ENCODE measurements around the gene ARFGEF2. TPM values are rescaled to one million over a fixed set of nuclear protein-coding genes. Genes with fewer than 3 reads are reported as not detected.

The ARFGEF2 gene
- total RNA-seq, 1 experiment from 2014 or later = 22.2 TPM

GRCh38 chr20:48880981-48881657 lies 40.4 kb upstream of the ARFGEF2 start:
- BruUV-seq (replicated peaks) = no TSS peak
- H3K9me2 ChIP-seq (ENCODE audit: insufficient read depth) = no peaks in the 10 kb centered on the region
- no peak for TF ChIP-seq REST (IDR thresholded peaks at IDR 0.05; ENCODE audit: low read depth)
- TF ChIP-seq YY1 (IDR thresholded peaks at IDR 0.05; ENCODE audit: extremely low read depth, insufficient replicate concordance, low read depth, low read length) = no peak
- no peak for TF ChIP-seq POLR2AphosphoS5 (IDR thresholded peaks at IDR 0.05; ENCODE audit: low read depth, low read length)
- no peak for TF ChIP-seq CEBPB (IDR thresholded peaks at IDR 0.05; ENCODE audit: low read depth)
- no peak for TF ChIP-seq ELF1 (IDR thresholded peaks at IDR 0.05; ENCODE audit: borderline replicate concordance, low read depth)
- TF ChIP-seq ZBTB33 (IDR thresholded peaks at IDR 0.05; ENCODE audit: extremely low read depth, insufficient replicate concordance, low read length) = no peak
- no peak for TF ChIP-seq FOSL1 (IDR thresholded peaks at IDR 0.05; ENCODE audit: low read depth)
- no peak for TF ChIP-seq SIN3A (IDR thresholded peaks at IDR 0.05; ENCODE audit: low read depth)
- no peak for TF ChIP-seq TCF7L2 (IDR thresholded peaks at IDR 0.05; ENCODE audit: borderline replicate concordance, extremely low read depth, insufficient read depth, insufficient read length)
- TF ChIP-seq ATF3 (IDR thresholded peaks at IDR 0.05) = no peak
- no peak for TF ChIP-seq JUND (IDR thresholded peaks at IDR 0.05)
- no peak for TF ChIP-seq MAX (IDR thresholded peaks at IDR 0.05)
- no peak for TF ChIP-seq POLR2A (IDR thresholded peaks at IDR 0.05; ENCODE audit: borderline replicate concordance, extremely low read depth, insufficient read depth, insufficient read length)
- no peak for TF ChIP-seq CTCF (IDR thresholded peaks at IDR 0.05 in 2 of 3, conservative IDR thresholded peaks at IDR 0.05 in 1 of 3; ENCODE audit: borderline replicate concordance in 1 of 3, insufficient read depth in 1 of 3, low read depth in 2 of 3, low read length in 2 of 3)
- no peak for TF ChIP-seq EZH2phosphoT487 (IDR thresholded peaks at IDR 0.05; ENCODE audit: borderline replicate concordance)
- H3K9me3 ChIP-seq (ENCODE audit: control insufficient read depth in 1 of 2, insufficient read depth in 1 of 2, low read depth in 1 of 2, low read length in 2 of 2) = no peaks in the 10 kb centered on the region
- H3K9ac ChIP-seq (ENCODE audit: low read length) = no peak overlapping the region
- H3K4me3 ChIP-seq (replicated peaks in 1 of 2; ENCODE audit: low read depth in 1 of 2, low read length in 2 of 2) = no peak overlapping the region
- H2AFZ ChIP-seq (ENCODE audit: low read depth, low read length, poor library complexity, severe bottlenecking) = no peak overlapping the region
- H3K4me1 ChIP-seq (ENCODE audit: control insufficient read depth in 1 of 2, insufficient read depth in 2 of 2, low read length in 2 of 2) = peaks cover 0 to 4% of the 10 kb centered on the region in 2 experiments; a peak in 1 of 4 replicates
- intact Hi-C loops (cut with micrococcal nuclease) = no loop called here
- CTCF ChIA-PET = no interaction called here
- no peaks in the 10 kb centered on the region for H4K20me1 ChIP-seq (ENCODE audit: insufficient read depth)
- H3K36me3 ChIP-seq (ENCODE audit: control insufficient read depth in 1 of 2, insufficient read depth in 2 of 2, low read length in 2 of 2) = no peaks in the 10 kb centered on the region
- H3K27ac ChIP-seq (ENCODE audit: low read depth, low read length) = no peak overlapping the region
- POLR2A ChIA-PET = no interaction called here
- DNase-seq (ENCODE audit: low read depth, low spot score) = no peak
- H3K4me2 ChIP-seq (ENCODE audit: low read length) = no peak overlapping the region
- RAD21 ChIA-PET (ENCODE audit: low non-redundant PET in 1 of 2, low total read pairs in 2 of 2, uncharacterized antibody in 2 of 2, unreplicated experiment in 2 of 2) = no interaction called here
- H3K79me2 ChIP-seq (ENCODE audit: insufficient read depth, low read length) = no peaks in the 10 kb centered on the region
- no peaks in the 10 kb centered on the region for H3K27me3 ChIP-seq (ENCODE audit: insufficient read depth, low read length)
- no peak for ATAC-seq
